K562 (cell line): Measurements from ENCODE around the gene GLRA2. TPM values are rescaled to one million over a fixed set of nuclear protein-coding genes. Genes with fewer than 3 reads are reported as not detected.

ENCODE experiments used
- ATAC-seq: fragments of 200-7000 bp; cut with Tn5 transposase; 3 replicates; pipeline ENCODE4 v1.9.1; 2020; ENCODE audit warnings: moderate library complexity
- BruUV-seq: library from RNA; stranded (reverse); fragments of 400-500 nt; replicated peaks from 2 replicates; lab custom pipeline; 2021; lab: Mats Ljungman, UMichigan
- CTCF ChIA-PET: fragments of 300-600 bp; formaldehyde crosslinking; extraction: SDS; loops from one replicate; lab custom pipeline; 2021; ENCODE audit warnings: low intra/inter-chr PET ratio; lab: Yijun Ruan, JAX
- POLR2A ChIA-PET: fragments of 300-600, 350-650 bp; sonication (Branson Sonifier 250); formaldehyde crosslinking; extraction: SDS; loops from one replicate; lab custom pipeline; 2021; ENCODE audit warnings: antibody characterized with exemption, inconsistent platforms; lab: Yijun Ruan, JAX
- DNase-seq, 4 experiments: peaks; one replicate each; pipeline versions ENCODE4 v3.0.0 to v3.0.0-alpha.2; 2011 to 2018; ENCODE audit warnings: low spot score in 3 of 4, mixed read lengths in 3 of 4; ENCODE audit errors: extremely low read depth in 1 of 4
- FAIRE-seq: peaks from 2 replicates; lab custom pipeline; 2011; peaks lifted over from hg19 to GRCh38; lab: Jason Lieb, UNC
- H2AFZ ChIP-seq: 2 replicates; pipeline ENCODE4 v1.6.0; 2011; ENCODE audit warnings: low read depth, low read length, control low read depth, inconsistent platforms
- H3K27ac ChIP-seq: fragments of 200-600 bp; 3 replicates; pipeline ENCODE4 v1.8.0; 2011; ENCODE audit warnings: low read depth, mild to moderate bottlenecking, control low read depth, inconsistent platforms, low read length, moderate library complexity, mixed read lengths; ENCODE audit errors: extremely low read depth
- H3K27me3 ChIP-seq, 2 experiments: fragments of 300-600 bp in 1 of 2; 2 replicates in 1 of 2; 3 replicates in 1 of 2; pipeline versions ENCODE4 v1.6.0 to v1.8.0; 2011; ENCODE audit warnings: inconsistent platforms in 2 of 2, low read length in 2 of 2, mild to moderate bottlenecking in 1 of 2, mixed read lengths in 1 of 2, moderate library complexity in 1 of 2; ENCODE audit not compliant: control insufficient read depth in 2 of 2, insufficient read depth in 2 of 2
- H3K36me3 ChIP-seq: fragments of 300-600 bp; 3 replicates; pipeline ENCODE4 v1.8.0; 2011; ENCODE audit warnings: mild to moderate bottlenecking, low read length, inconsistent platforms; ENCODE audit not compliant: control insufficient read depth, insufficient read depth
- H3K4me1 ChIP-seq, 2 experiments: fragments of 200-600 bp in 1 of 2; replicated peaks in 1 of 2; 2 replicates in 1 of 2; 3 replicates in 1 of 2; pipeline versions ENCODE4 v1.5.1 to v1.8.0; 2011; ENCODE audit warnings: inconsistent platforms in 2 of 2, low read length in 2 of 2, mild to moderate bottlenecking in 1 of 2, mixed read lengths in 1 of 2, moderate library complexity in 1 of 2; ENCODE audit not compliant: control insufficient read depth in 2 of 2, insufficient read depth in 2 of 2
- H3K4me2 ChIP-seq: 2 replicates; pipeline ENCODE4 v1.6.1; 2011; ENCODE audit warnings: low read length, control low read depth, inconsistent platforms, mixed read lengths; ENCODE audit not compliant: insufficient read depth
- H3K4me3 ChIP-seq: fragments of 200-600 bp; sonication (generic), shearing (Covaris generic); 2 replicates; pipeline ENCODE4 v1.5.1; 2016; ENCODE audit warnings: control low read depth, inconsistent platforms
- H3K79me2 ChIP-seq: fragments of 200-600 bp; 3 replicates; pipeline ENCODE4 v1.8.0; 2011; ENCODE audit warnings: low read length, inconsistent platforms; ENCODE audit not compliant: control insufficient read depth, insufficient read depth
- H3K9ac ChIP-seq, 2 experiments: 2 replicates each; pipeline versions ENCODE4 v1.6.0 to v1.6.1; 2011; ENCODE audit warnings: low read depth in 2 of 2, low read length in 2 of 2, control low read depth in 1 of 2, inconsistent platforms in 1 of 2, mild to moderate bottlenecking in 1 of 2, mixed read lengths in 1 of 2; ENCODE audit not compliant: insufficient read depth in 1 of 2
- H3K9me1 ChIP-seq: one replicate; pipeline ENCODE4 v1.6.0; 2011; ENCODE audit warnings: inconsistent platforms, mild to moderate bottlenecking, low read length, moderate library complexity; ENCODE audit not compliant: control insufficient read depth, insufficient read depth
- H3K9me3 ChIP-seq: replicated peaks from 2 replicates; pipeline ENCODE4 v1.5.1; 2011; ENCODE audit warnings: low read depth, low read length, inconsistent platforms; ENCODE audit not compliant: control insufficient read depth, insufficient read depth
- H4K20me1 ChIP-seq: replicated peaks from 2 replicates; pipeline ENCODE4 v1.6.1; 2011; ENCODE audit warnings: low read length, inconsistent platforms, mixed read lengths; ENCODE audit not compliant: control insufficient read depth, insufficient read depth
- ELF1 ChIP-seq: fragments of 200-800 bp; sonication (Bioruptor generic); IDR thresholded peaks from 2 replicates; pipeline ENCODE4 v1.6.1; 2016; ENCODE audit warnings: missing genetic modification characterization, missing compliant biosample characterization
- HDAC3 ChIP-seq: fragments of 450-650 bp; IDR thresholded peaks from 2 replicates; pipeline ENCODE4 v1.6.1; 2018; ENCODE audit warnings: borderline replicate concordance, mild to moderate bottlenecking, moderate library complexity; ENCODE audit not compliant: partially characterized antibody
- HNRNPLL ChIP-seq: fragments of 200-400 bp; formaldehyde crosslinking; IDR thresholded peaks from 2 replicates; pipeline ENCODE4 v1.6.1; 2017; ENCODE audit warnings: low read length, low read depth, mild to moderate bottlenecking; ENCODE audit not compliant: poor library complexity, severe bottlenecking
- MEIS2 ChIP-seq: fragments of 450-650 bp; IDR thresholded peaks from 2 replicates; pipeline ENCODE4 v1.6.1; 2014; ENCODE audit warnings: mild to moderate bottlenecking; ENCODE audit not compliant: partially characterized antibody
- NCOR1 ChIP-seq: fragments of 450-650 bp; IDR thresholded peaks from 2 replicates; pipeline ENCODE4 v1.6.1; 2016; ENCODE audit warnings: mild to moderate bottlenecking, moderate library complexity
- RAD51 ChIP-seq: fragments of 450-650 bp; IDR thresholded peaks from 2 replicates; pipeline ENCODE4 v1.7.1; 2016; ENCODE audit warnings: low read depth, mild to moderate bottlenecking, borderline replicate concordance
- XRCC4 ChIP-seq: IDR thresholded peaks from one replicate; pipeline ENCODE4 v1.6.1; 2011; ENCODE audit not compliant: insufficient read depth, insufficient read length; ENCODE audit errors: extremely low read depth
- ZNF444 ChIP-seq: fragments of 250-450 bp; sonication (Bioruptor Pico); IDR thresholded peaks from 2 replicates; pipeline ENCODE4 v1.4.0; 2020; ENCODE audit warnings: mild to moderate bottlenecking, moderate library complexity
- WGBS: fragments of 100-300 bp; shearing (Covaris generic); methylation state at CpG from one replicate; pipeline ENCODE4 v1.1.6; 2016; ENCODE audit warnings: low coverage, mixed read lengths; ENCODE audit not compliant: insufficient coverage; ENCODE audit errors: missing lambda C conversion rate; 5-methylcytosine and 5-hydroxymethylcytosine counted together
- in situ Hi-C: fragments of 300-500 bp; cut with MboI; formaldehyde crosslinking; loops from 4 replicates; pipeline ENCODE4 v1.15.0; 2018; ENCODE audit warnings: inconsistent platforms, mixed read lengths
- intact Hi-C: fragments of 100-400 bp; cut with micrococcal nuclease; formaldehyde crosslinking; loops from 2 replicates; pipeline ENCODE4 v1.14.2; 2022
- polyA plus RNA-seq, 8 experiments: library from polyadenylated mRNA; depleted of rRNA in 4 of 8; stranded (reverse) in 5 of 8; unstranded in 3 of 8; fragments of >200 nt; fragmentation: Nextera tagmentation in 2 of 8; fragmentation: Illumina TruSeq in 1 of 8; extraction: Ambion mirVana in 2 of 8; extraction: Trizol in 1 of 8; gene quantifications; 2 replicates each; pipeline versions ENCODE4 v1.2.1 to v1.2.3, GENCODE V29; 2011 to 2014; ENCODE audit warnings: inconsistent platforms in 1 of 8, missing spikeins in 1 of 8
- total RNA-seq, 7 experiments: library from RNA; depleted of rRNA in 6 of 7; stranded (reverse); fragments of >200 nt in 6 of 7; fragmentation: Illumina TruSeq in 2 of 7; extraction: Trizol in 2 of 7; gene quantifications; 2 replicates each; pipeline versions ENCODE4 v1.2.1 to v1.2.3, GENCODE V29; 2011 to 2021; ENCODE audit warnings: low replicate concordance in 1 of 7
- TF ChIP-seq, protein P1 (sequence below): fragments of 200-800 bp; sonication (Bioruptor generic); IDR thresholded peaks from 2 replicates; pipeline ENCODE4 v1.6.1; 2017; ENCODE audit warnings: missing genetic modification characterization, missing compliant biosample characterization

The GLRA2 gene
- total and polyA plus RNA-seq, 9 of the 15 experiments (the other 6 are each of a cell fraction or from before 2014, with no cell fraction given) = not detected

DNA sequence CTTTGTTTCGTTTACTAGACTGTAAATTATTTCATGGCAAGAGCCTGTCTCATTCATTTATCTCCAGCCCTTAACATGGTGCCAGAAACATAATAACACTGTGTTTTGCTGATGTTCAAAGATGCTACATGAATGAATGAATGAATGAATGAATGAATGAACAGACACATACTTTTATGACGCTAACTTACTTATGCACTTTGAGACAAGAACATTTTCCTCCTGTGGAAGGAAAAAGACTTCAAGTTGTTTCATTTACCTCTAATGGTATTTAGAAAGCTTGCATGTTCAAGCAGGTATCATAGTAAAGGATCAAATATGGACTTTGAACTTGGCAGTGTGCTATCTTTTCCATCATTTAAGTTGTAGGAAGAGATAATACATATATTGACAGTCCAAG is 131.6 kb downstream of the GLRA2 start (continued):
- TF ChIP-seq NCOR1 (no peak), ZNF444 (CRISPR knock-in tag) (no peak), ELF1 (tag) (no peak), RAD51 (no peak), XRCC4 (no peak), HDAC3 (no peak), MEIS2 (no peak)
- TF ChIP-seq, protein P1, sequence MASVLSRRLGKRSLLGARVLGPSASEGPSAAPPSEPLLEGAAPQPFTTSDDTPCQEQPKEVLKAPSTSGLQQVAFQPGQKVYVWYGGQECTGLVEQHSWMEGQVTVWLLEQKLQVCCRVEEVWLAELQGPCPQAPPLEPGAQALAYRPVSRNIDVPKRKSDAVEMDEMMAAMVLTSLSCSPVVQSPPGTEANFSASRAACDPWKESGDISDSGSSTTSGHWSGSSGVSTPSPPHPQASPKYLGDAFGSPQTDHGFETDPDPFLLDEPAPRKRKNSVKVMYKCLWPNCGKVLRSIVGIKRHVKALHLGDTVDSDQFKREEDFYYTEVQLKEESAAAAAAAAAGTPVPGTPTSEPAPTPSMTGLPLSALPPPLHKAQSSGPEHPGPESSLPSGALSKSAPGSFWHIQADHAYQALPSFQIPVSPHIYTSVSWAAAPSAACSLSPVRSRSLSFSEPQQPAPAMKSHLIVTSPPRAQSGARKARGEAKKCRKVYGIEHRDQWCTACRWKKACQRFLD (CRISPR knock-in tag) = no peak
- TF ChIP-seq, all 486 proteins: peak for 0

DNA sequence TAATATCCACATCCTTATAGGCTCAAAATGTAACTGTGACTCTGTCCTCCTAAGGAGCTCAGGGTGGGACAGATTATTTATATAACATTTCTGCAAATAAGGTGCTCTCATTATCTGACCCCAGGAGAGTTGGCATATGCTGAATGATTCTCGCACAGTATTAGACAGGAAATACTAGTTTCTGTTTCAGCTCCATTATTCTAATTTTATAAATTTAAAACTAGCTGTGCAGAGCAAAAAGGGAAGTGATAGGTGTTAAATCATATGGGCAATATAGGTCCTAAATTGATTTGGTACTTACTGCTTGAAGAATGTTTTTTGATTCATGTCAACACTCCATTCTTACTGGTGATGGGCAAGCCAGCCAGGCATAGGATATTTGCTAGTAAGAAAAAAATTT is 141.5 kb downstream of the GLRA2 start:
- H3K4me1 ChIP-seq = no peaks in the 10 kb centered on the region
- intact Hi-C loops = no loop called here
- TF ChIP-seq HNRNPLL = no peak

More for the DNA sequence above, 141.5 kb downstream of the GLRA2 start:
- Histone ChIP-seq H3K4me2 (no peak overlapping the region), H3K27ac (no peak overlapping the region), H3K9me3 (no peaks in the 10 kb centered on the region), H4K20me1 (no peaks in the 10 kb centered on the region), H3K9ac (no peak overlapping the region), H2AFZ (no peak overlapping the region), H3K79me2 (no peaks in the 10 kb centered on the region), H3K27me3 (no peaks in the 10 kb centered on the region), H3K36me3 (no peaks in the 10 kb centered on the region), H3K9me1 (no peaks in the 10 kb centered on the region), H3K4me3 (no peak overlapping the region)
- in situ Hi-C loops = no loop called here
- no peak for ATAC-seq
- no peak for DNase-seq
- ChIA-PET POLR2A (no interaction called here), CTCF (no interaction called here)
- WGBS = 0% methylated on average over 1 of the region's 1 CpG
- FAIRE-seq = no peak
- no TSS peak for BruUV-seq
